ENCODE measurements around the gene UBE2D2. TPM values are rescaled to one million over a fixed set of nuclear protein-coding genes. Genes with fewer than 3 reads are reported as not detected.
"Not testable (repeated sequence)": the region's sequence is repeated elsewhere in the genome, so short reads cannot be mapped to it uniquely, and the experiment has no call there.

The UBE2D2 gene
- total and polyA plus RNA-seq, 2 of the 4 experiments (the other 2 are of a cell fraction) = 26.9 to 35.7 TPM

DNA sequence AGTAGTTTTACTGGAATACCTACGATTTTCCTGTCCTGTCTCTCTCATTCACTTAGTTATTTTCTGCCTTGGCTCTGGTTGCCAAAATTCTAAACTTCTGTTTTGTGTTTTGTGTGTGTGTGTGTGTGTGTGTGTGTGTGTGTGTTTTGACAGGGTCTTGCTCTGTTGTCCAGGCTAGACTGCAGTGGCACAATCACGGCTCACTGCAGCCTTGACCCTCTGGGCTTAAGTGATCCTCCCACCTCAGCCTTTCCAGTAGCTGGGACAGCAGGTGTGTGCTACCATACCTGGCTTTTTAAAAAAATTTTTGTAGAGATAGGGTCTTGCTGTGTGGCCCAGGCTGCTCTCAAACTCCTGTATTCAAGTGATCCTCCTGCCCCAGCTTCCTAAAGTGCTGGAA lies 17.2 kb downstream of the UBE2D2 start:
- H3K9ac ChIP-seq (ENCODE audit: low read depth, low read length) = no peak overlapping the region
- H2AK9ac ChIP-seq (replicated peaks; ENCODE audit: low read depth, low read length, poor library complexity) = no peak overlapping the region
- peak overlapping the region; percentile 44; the same call in 1 of the 2 replicates for H3K23ac ChIP-seq (ENCODE audit: low read depth, low read length)
- ATAC-seq (ENCODE audit: low read depth) = no peak
- H4K91ac ChIP-seq (ENCODE audit: insufficient read depth, low read depth, low read length) = no peak overlapping the region
- H3K14ac ChIP-seq (replicated peaks; ENCODE audit: low read depth, low read length) = no peak overlapping the region
- no peak overlapping the region for H2AK5ac ChIP-seq (ENCODE audit: low read depth, low read length)
- intact Hi-C loops (cut with micrococcal nuclease) (loop anchor here (5.0 kb wide), 2 partner anchors 54 to 114 kb away; no protein-coding TSS in a partner anchor), dilution Hi-C loops (cut with HindIII; ENCODE audit: low sequenced_read_pairs, unreplicated experiment) (no loop called here), in situ Hi-C loops (cut with MboI; ENCODE audit: low sequenced_read_pairs) (no loop called here)
- no peak overlapping the region for H4K5ac ChIP-seq (ENCODE audit: low read depth, low read length)
- H3K4me1 ChIP-seq (ENCODE audit: control insufficient read depth, insufficient read depth, low read length) = peaks cover 11% of the 10 kb centered on the region
- DNase-seq = no peak
- H3K4ac ChIP-seq (ENCODE audit: low read depth, low read length) = no peak overlapping the region
- peaks cover 3% of the 10 kb centered on the region; the same call in 1 of the 2 replicates for H3K36me3 ChIP-seq (ENCODE audit: control insufficient read depth, insufficient read depth, low read length)
- H3K4me3 ChIP-seq (ENCODE audit: insufficient read depth, low read depth, low read length) = no peak overlapping the region
- H2BK120ac ChIP-seq (ENCODE audit: low read depth, low read length) = no peak overlapping the region
- POLR2A ChIA-PET (ENCODE audit: unreplicated experiment) = no interaction called here
- H3K27ac ChIP-seq (ENCODE audit: insufficient read depth, low read length) = no peak overlapping the region
- TF ChIP-seq RCOR1 (IDR thresholded peaks at IDR 0.05; ENCODE audit: insufficient replicate concordance, low read length) (no peak), CHD1 (IDR thresholded peaks at IDR 0.05; ENCODE audit: low read depth, low read length) (no peak), MAZ (IDR thresholded peaks at IDR 0.05; ENCODE audit: borderline replicate concordance, low read depth, low read length) (no peak)
- no peak overlapping the region for H2BK15ac ChIP-seq (ENCODE audit: low read depth, low read length)
- BruUV-seq (replicated peaks) = no TSS peak
- peaks cover 3 to 58% of the 10 kb centered on the region in 2 experiments for H3K79me1 ChIP-seq (ENCODE audit: low read depth in 1 of 2, low read length in 2 of 2)
- H2BK20ac ChIP-seq (ENCODE audit: low read depth, low read length) = no peak overlapping the region
- H3K9me3 ChIP-seq (ENCODE audit: control insufficient read depth, insufficient read depth, low read length) = no peaks in the 10 kb centered on the region
- H4K8ac ChIP-seq (ENCODE audit: low read depth in 2 of 2, low read length in 2 of 2) = no peak overlapping the region
- H2AFZ ChIP-seq (replicated peaks; ENCODE audit: low read length, poor library complexity) = no peak overlapping the region
- H3K56ac ChIP-seq (ENCODE audit: extremely low read depth, insufficient read depth, low read length) = no peak overlapping the region
- no CpG with 5 or more reads among the region's 2 CpGs for WGBS, 2 experiments (ENCODE audit: extremely low coverage in 2 of 2, insufficient read length in 1 of 2)
- CTCF ChIA-PET = no interaction called here
- no peak overlapping the region for H2BK5ac ChIP-seq (ENCODE audit: low read depth, low read length, poor library complexity, severe bottlenecking)
- peaks cover 6% of the 10 kb centered on the region; the same call in 1 of the 2 replicates for H3K9me1 ChIP-seq (ENCODE audit: insufficient read depth, low read length)
- no peak overlapping the region for H3K4me2 ChIP-seq (ENCODE audit: low read depth, low read length)
- no peak overlapping the region for H3K18ac ChIP-seq (ENCODE audit: low read depth, low read length)
- H3K27me3 ChIP-seq (ENCODE audit: control insufficient read depth, insufficient read depth, low read length) = no peaks in the 10 kb centered on the region
- H4K20me1 ChIP-seq (ENCODE audit: insufficient read depth, low read length) = peaks cover 77% of the 10 kb centered on the region

DNA sequence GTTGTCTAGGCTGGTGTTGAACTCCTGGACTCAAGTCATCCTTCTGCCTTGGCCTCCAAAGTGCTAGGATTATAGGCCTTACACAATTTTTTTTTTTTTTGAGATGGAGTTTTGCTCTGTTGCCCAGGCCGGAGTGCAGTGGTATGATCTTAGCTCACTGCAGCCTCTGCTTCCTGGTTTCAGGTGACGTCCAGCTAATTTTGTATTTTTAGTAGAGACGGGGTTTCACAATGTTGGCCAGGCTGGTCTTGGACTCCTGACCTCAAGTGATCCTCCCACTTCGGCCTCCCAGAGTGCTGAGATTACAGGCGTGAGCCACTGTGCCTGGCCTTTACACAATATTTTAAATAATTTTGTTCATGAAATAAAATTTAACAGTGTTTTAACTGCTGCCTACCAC lies 21.0 kb downstream of the UBE2D2 start:
- H2AK9ac ChIP-seq (replicated peaks; ENCODE audit: low read depth, low read length, poor library complexity); H3K14ac ChIP-seq (replicated peaks; ENCODE audit: low read depth, low read length); H2BK15ac ChIP-seq (ENCODE audit: low read depth, low read length); intact Hi-C loops (cut with micrococcal nuclease); BruUV-seq (replicated peaks); H3K27me3 ChIP-seq (ENCODE audit: control insufficient read depth, insufficient read depth, low read length); H2BK20ac ChIP-seq (ENCODE audit: low read depth, low read length); DNase-seq; H4K8ac ChIP-seq (ENCODE audit: low read depth in 2 of 2, low read length in 2 of 2); H3K4me1 ChIP-seq (ENCODE audit: control insufficient read depth, insufficient read depth, low read length); dilution Hi-C loops (cut with HindIII; ENCODE audit: low sequenced_read_pairs, unreplicated experiment); H2AK5ac ChIP-seq (ENCODE audit: low read depth, low read length); in situ Hi-C loops (cut with MboI; ENCODE audit: low sequenced_read_pairs); CTCF ChIA-PET; H3K23ac ChIP-seq (ENCODE audit: low read depth, low read length); H2BK120ac ChIP-seq (ENCODE audit: low read depth, low read length); ATAC-seq (ENCODE audit: low read depth); H2AFZ ChIP-seq (replicated peaks; ENCODE audit: low read length, poor library complexity); H4K5ac ChIP-seq (ENCODE audit: low read depth, low read length); H3K36me3 ChIP-seq (ENCODE audit: control insufficient read depth, insufficient read depth, low read length); H3K9ac ChIP-seq (ENCODE audit: low read depth, low read length); H4K91ac ChIP-seq (ENCODE audit: insufficient read depth, low read depth, low read length); H3K4me2 ChIP-seq (ENCODE audit: low read depth, low read length); H3K4me3 ChIP-seq (ENCODE audit: insufficient read depth, low read depth, low read length); H2BK5ac ChIP-seq (ENCODE audit: low read depth, low read length, poor library complexity, severe bottlenecking); H3K9me3 ChIP-seq (ENCODE audit: control insufficient read depth, insufficient read depth, low read length); H3K18ac ChIP-seq (ENCODE audit: low read depth, low read length); H3K56ac ChIP-seq (ENCODE audit: extremely low read depth, insufficient read depth, low read length); H3K4ac ChIP-seq (ENCODE audit: low read depth, low read length); POLR2A ChIA-PET (ENCODE audit: unreplicated experiment); H3K27ac ChIP-seq (ENCODE audit: insufficient read depth, low read length); H3K9me1 ChIP-seq (ENCODE audit: insufficient read depth, low read length): not testable (repeated sequence)
- Histone ChIP-seq H4K20me1 (ENCODE audit: insufficient read depth, low read length) (peaks cover 60% of the 10 kb centered on the region), H3K79me1 (ENCODE audit: low read depth in 1 of 2, low read length in 2 of 2) (peaks cover 4 to 57% of the 10 kb centered on the region in 2 experiments)
- no CpG with 5 or more reads among the region's 5 CpGs for WGBS, 2 experiments (ENCODE audit: extremely low coverage in 2 of 2, insufficient read length in 1 of 2)
